ENCODE data around the gene FGF19. TPM values are rescaled to one million over a fixed set of nuclear protein-coding genes. Genes with fewer than 3 reads are reported as not detected.

Gene FGF19
- polyA plus RNA-seq, 2 donors = not detected

DNA sequence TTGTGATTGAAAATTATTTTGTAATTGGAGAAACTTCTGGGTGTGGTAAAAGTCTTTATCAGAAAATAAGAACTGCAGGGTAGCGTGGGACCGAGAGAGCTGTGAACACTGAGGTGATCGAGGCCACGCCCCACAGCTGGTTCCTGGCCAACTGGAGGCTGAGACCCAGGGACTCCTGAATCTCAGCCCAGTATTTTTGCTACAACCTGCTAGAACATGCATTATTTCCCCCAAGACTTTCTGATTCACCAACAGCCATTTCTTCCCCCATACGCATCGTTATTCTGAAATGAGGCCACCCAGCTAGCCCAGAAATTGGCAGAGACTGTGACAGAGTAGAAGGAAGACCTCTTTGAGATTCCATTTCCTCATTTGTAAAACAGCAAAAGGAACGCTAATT lies 3.4 kb upstream of the FGF19 start:
- H3K9me3 ChIP-seq (ENCODE audit: control insufficient read depth in 2 of 2, insufficient read depth in 1 of 2, low read depth in 1 of 2, low read length in 1 of 2) = peaks cover 0 to 2% of the 10 kb centered on the region in 2 donors
- no peak overlapping the region for H3K4me3 ChIP-seq (ENCODE audit: low read depth in 1 of 2, low read length in 2 of 2)
- H3K27ac ChIP-seq (ENCODE audit: low read depth in 2 of 2, low read length in 1 of 2) = no peak overlapping the region
- WGBS, 2 donors = 24 to 28% methylated on average over 7 of the region's 7 CpGs
- peaks cover 5 to 15% of the 10 kb centered on the region in 2 donors for H3K27me3 ChIP-seq (ENCODE audit: control insufficient read depth in 1 of 2, insufficient read depth in 2 of 2, low read length in 2 of 2)
- H3K36me3 ChIP-seq (ENCODE audit: control insufficient read depth in 2 of 2, insufficient read depth in 2 of 2, low read length in 1 of 2) = no peaks in the 10 kb centered on the region
- peaks cover 6 to 9% of the 10 kb centered on the region in 2 donors for H3K4me1 ChIP-seq (ENCODE audit: control insufficient read depth in 2 of 2, insufficient read depth in 2 of 2, low read length in 1 of 2)

DNA sequence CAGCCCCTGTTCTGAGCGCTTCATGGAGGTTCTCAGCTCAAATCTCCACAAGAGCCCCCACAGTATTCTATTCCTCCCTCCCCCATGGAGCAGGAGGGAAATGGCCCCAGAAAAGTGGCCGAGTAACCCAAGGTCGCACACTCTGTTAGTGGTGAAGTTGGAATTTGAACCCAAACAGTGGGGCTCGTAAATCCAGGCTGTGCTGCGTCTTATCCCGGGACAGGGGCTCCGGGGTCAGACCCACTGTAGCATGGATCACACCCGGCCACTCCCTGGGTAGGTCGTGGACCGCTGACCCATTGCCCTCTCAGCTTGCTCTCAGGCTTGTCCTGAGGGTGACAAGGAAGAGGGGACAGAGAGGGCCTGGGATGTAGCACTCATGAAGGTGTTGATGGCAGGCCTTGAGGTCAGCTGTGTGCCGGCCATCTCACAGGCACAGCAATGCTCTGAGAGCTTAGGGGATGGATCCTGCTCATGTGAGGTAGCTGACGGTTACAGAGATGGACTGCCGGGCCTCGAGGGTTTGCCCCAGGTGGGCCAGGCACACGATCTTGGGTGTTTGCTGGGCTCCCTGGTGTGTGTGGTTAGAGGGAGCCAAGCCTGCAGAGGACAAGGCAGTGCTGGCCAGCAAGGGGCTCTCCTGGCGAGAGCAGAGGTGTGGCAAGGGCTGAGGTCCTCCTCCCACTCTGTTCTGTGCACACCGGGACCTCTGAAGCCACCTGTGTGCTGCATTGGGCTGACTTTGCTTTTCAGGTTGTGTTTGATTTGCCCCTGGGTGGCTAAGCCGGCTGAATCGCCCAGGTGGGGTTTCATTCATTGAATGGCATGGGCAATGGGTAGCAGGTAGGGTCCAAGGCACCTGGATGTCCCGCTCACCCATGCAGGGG lies 2.3 kb upstream of the FGF19 start:
- WGBS, 2 donors = 53 to 68% methylated on average over 19 to 20 of the region's 20 CpGs
- Histone ChIP-seq H3K27ac (ENCODE audit: low read depth in 2 of 2, low read length in 1 of 2) (no peak overlapping the region), H3K27me3 (ENCODE audit: control insufficient read depth in 1 of 2, insufficient read depth in 2 of 2, low read length in 2 of 2) (peaks cover 5 to 18% of the 10 kb centered on the region in 2 donors), H3K4me3 (ENCODE audit: low read depth in 1 of 2, low read length in 2 of 2) (no peak overlapping the region), H3K36me3 (ENCODE audit: control insufficient read depth in 2 of 2, insufficient read depth in 2 of 2, low read length in 1 of 2) (no peaks in the 10 kb centered on the region), H3K4me1 (ENCODE audit: control insufficient read depth in 2 of 2, insufficient read depth in 2 of 2, low read length in 1 of 2) (peaks cover 6 to 9% of the 10 kb centered on the region in 2 donors), H3K9me3 (ENCODE audit: control insufficient read depth in 2 of 2, insufficient read depth in 1 of 2, low read depth in 1 of 2, low read length in 1 of 2) (peaks cover 0 to 2% of the 10 kb centered on the region in 2 donors)

DNA sequence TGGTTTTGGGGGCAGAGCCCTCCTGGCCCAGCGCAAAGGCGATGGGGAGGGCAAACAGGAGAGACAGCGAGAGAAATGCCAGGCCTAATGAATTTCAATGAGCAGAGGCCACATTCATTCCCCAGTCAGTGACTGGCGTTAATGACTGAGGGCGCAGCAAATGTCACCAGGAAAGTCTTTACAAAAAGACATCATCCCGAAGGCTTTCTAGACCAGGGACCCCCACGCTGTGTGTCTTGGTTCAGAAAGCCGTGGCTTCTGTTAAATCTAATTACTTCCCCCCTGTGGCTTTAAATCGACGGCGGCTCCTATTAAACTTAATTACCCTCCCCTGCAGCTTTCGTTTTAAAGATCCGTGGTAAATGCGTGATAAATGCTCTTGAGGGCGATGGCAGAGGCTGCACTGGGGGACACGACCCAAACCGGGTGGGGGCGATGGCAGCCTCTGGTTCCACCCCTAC lies 1.6 kb upstream of the FGF19 start:
- Histone ChIP-seq H3K9me3 (ENCODE audit: control insufficient read depth in 2 of 2, insufficient read depth in 1 of 2, low read depth in 1 of 2, low read length in 1 of 2) (peaks cover 0 to 2% of the 10 kb centered on the region in 2 donors), H3K4me1 (ENCODE audit: control insufficient read depth in 2 of 2, insufficient read depth in 2 of 2, low read length in 1 of 2) (peaks cover 9 to 10% of the 10 kb centered on the region in 2 donors), H3K27me3 (ENCODE audit: control insufficient read depth in 1 of 2, insufficient read depth in 2 of 2, low read length in 2 of 2) (peaks cover 5 to 21% of the 10 kb centered on the region in 2 donors), H3K4me3 (ENCODE audit: low read depth in 1 of 2, low read length in 2 of 2) (no peak overlapping the region), H3K27ac (ENCODE audit: low read depth in 2 of 2, low read length in 1 of 2) (no peak overlapping the region), H3K36me3 (ENCODE audit: control insufficient read depth in 2 of 2, insufficient read depth in 2 of 2, low read length in 1 of 2) (no peaks in the 10 kb centered on the region)
- WGBS, 2 donors = 32 to 53% methylated on average over 18 of the region's 18 CpGs

DNA sequence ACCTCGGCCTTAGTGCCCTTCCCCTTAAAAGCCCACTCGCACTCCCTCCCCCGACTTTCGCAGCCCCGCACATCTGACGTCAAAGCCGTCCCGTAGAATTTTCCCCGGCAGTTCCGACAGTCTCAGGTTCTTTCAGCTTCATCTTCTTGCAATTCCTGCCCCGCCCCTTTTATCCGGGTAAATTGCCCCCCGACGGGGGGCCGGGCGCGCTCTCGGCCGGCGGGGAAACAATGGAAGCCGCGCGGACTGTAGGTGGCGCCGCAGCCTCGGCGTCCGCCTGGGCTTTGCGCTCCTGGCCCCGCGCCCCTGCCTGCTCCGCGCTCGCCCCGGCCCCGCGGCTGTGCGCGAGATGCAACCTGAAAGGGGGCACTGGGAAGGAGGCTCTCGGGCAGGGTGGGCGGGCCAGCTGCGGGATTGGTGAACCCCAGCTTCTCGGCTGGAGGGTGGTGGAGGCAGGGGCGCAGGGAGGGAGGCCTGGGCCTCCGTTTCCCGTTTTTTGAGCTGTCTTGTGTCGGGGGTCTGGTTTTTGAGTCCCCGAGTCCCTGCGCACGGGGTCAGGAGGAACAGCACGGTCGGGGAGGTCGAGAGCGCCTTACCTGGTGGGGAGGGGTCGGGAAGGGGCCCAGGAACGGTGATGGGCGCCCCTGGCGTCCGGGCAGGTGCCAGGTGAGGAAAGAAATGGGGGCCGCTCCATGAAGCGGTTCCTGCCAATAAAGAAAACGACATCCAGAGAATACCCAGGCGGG lies 859 bp upstream of the FGF19 start:
- WGBS, 2 donors = 10 to 14% methylated on average over 63 of the region's 63 CpGs
- H3K36me3 ChIP-seq (ENCODE audit: control insufficient read depth in 2 of 2, insufficient read depth in 2 of 2, low read length in 1 of 2) = no peaks in the 10 kb centered on the region
- peaks cover 5 to 21% of the 10 kb centered on the region in 2 donors for H3K27me3 ChIP-seq (ENCODE audit: control insufficient read depth in 1 of 2, insufficient read depth in 2 of 2, low read length in 2 of 2)
- peaks cover 9 to 10% of the 10 kb centered on the region in 2 donors for H3K4me1 ChIP-seq (ENCODE audit: control insufficient read depth in 2 of 2, insufficient read depth in 2 of 2, low read length in 1 of 2)
- peak overlapping the region in 1 of 2 donors; percentile 0 for H3K4me3 ChIP-seq (ENCODE audit: low read depth in 1 of 2, low read length in 2 of 2)
- H3K27ac ChIP-seq (ENCODE audit: low read depth in 2 of 2, low read length in 1 of 2) = no peak overlapping the region
- peaks cover 0 to 2% of the 10 kb centered on the region in 2 donors for H3K9me3 ChIP-seq (ENCODE audit: control insufficient read depth in 2 of 2, insufficient read depth in 1 of 2, low read depth in 1 of 2, low read length in 1 of 2)

GRCh38 chr11:69703453-69703767 lies 412 bp downstream of the FGF19 start:
- H3K4me1 ChIP-seq (ENCODE audit: control insufficient read depth in 2 of 2, insufficient read depth in 2 of 2, low read length in 1 of 2) = peaks cover 9 to 10% of the 10 kb centered on the region in 2 donors
- H3K4me3 ChIP-seq (ENCODE audit: low read depth in 1 of 2, low read length in 2 of 2) = no peak overlapping the region
- 4 to 5% methylated on average over 11 to 34 of the region's 34 CpGs for WGBS, 2 donors

GRCh38 chr11:69702769-69703452 lies 911 bp downstream of the FGF19 start:
- peaks cover 5 to 21% of the 10 kb centered on the region in 2 donors for H3K27me3 ChIP-seq (ENCODE audit: control insufficient read depth in 1 of 2, insufficient read depth in 2 of 2, low read length in 2 of 2)
- 12 to 15% methylated on average over 45 of the region's 45 CpGs for WGBS, 2 donors

More at GRCh38 chr11:69703453-69703767, 412 bp downstream of the FGF19 start:
- no peak overlapping the region for H3K27ac ChIP-seq (ENCODE audit: low read depth in 2 of 2, low read length in 1 of 2)
- peaks cover 0 to 2% of the 10 kb centered on the region in 2 donors for H3K9me3 ChIP-seq (ENCODE audit: control insufficient read depth in 2 of 2, insufficient read depth in 1 of 2, low read depth in 1 of 2, low read length in 1 of 2)
- no peaks in the 10 kb centered on the region for H3K36me3 ChIP-seq (ENCODE audit: control insufficient read depth in 2 of 2, insufficient read depth in 2 of 2, low read length in 1 of 2)
- H3K27me3 ChIP-seq (ENCODE audit: control insufficient read depth in 1 of 2, insufficient read depth in 2 of 2, low read length in 2 of 2) = peaks cover 5 to 21% of the 10 kb centered on the region in 2 donors

DNA sequence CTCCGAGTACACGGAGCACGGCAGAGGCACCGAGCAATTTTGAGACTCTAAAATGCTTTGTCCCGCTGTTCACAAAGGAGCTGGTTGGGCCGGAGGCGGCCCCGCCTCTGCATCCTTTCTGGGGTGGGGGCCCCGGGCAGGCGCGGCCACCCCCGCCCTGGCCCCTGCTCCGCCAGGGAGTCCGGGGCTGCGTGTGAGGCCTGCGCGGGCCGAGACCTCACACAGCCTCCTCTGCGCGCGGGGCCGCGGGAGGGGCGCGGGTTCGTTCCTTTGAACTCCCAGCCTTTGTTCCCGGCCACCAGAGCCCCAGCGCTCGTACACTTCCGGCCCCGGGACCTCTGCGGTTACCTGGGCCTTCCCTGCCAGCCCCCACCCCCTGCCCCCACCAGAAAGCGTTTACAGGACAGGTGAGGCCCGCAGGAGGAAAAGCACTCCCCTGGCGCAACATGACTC lies 1.6 kb downstream of the FGF19 start:
- no peak overlapping the region for H3K27ac ChIP-seq (ENCODE audit: low read depth in 2 of 2, low read length in 1 of 2)
- no peaks in the 10 kb centered on the region for H3K36me3 ChIP-seq (ENCODE audit: control insufficient read depth in 2 of 2, insufficient read depth in 2 of 2, low read length in 1 of 2)
- H3K4me3 ChIP-seq (ENCODE audit: low read depth in 1 of 2, low read length in 2 of 2) = no peak overlapping the region
- peaks cover 9 to 10% of the 10 kb centered on the region in 2 donors for H3K4me1 ChIP-seq (ENCODE audit: control insufficient read depth in 2 of 2, insufficient read depth in 2 of 2, low read length in 1 of 2)
- H3K9me3 ChIP-seq (ENCODE audit: control insufficient read depth in 2 of 2, insufficient read depth in 1 of 2, low read depth in 1 of 2, low read length in 1 of 2) = peaks cover 0 to 2% of the 10 kb centered on the region in 2 donors
- 7 to 10% methylated on average over 33 to 35 of the region's 35 CpGs for WGBS, 2 donors
- peaks cover 5 to 21% of the 10 kb centered on the region in 2 donors for H3K27me3 ChIP-seq (ENCODE audit: control insufficient read depth in 1 of 2, insufficient read depth in 2 of 2, low read length in 2 of 2)

More at GRCh38 chr11:69702769-69703452, 911 bp downstream of the FGF19 start:
- Histone ChIP-seq H3K9me3 (ENCODE audit: control insufficient read depth in 2 of 2, insufficient read depth in 1 of 2, low read depth in 1 of 2, low read length in 1 of 2) (peaks cover 0 to 2% of the 10 kb centered on the region in 2 donors), H3K4me3 (ENCODE audit: low read depth in 1 of 2, low read length in 2 of 2) (no peak overlapping the region), H3K27ac (ENCODE audit: low read depth in 2 of 2, low read length in 1 of 2) (no peak overlapping the region), H3K36me3 (ENCODE audit: control insufficient read depth in 2 of 2, insufficient read depth in 2 of 2, low read length in 1 of 2) (no peaks in the 10 kb centered on the region), H3K4me1 (ENCODE audit: control insufficient read depth in 2 of 2, insufficient read depth in 2 of 2, low read length in 1 of 2) (peaks cover 9 to 10% of the 10 kb centered on the region in 2 donors)

DNA sequence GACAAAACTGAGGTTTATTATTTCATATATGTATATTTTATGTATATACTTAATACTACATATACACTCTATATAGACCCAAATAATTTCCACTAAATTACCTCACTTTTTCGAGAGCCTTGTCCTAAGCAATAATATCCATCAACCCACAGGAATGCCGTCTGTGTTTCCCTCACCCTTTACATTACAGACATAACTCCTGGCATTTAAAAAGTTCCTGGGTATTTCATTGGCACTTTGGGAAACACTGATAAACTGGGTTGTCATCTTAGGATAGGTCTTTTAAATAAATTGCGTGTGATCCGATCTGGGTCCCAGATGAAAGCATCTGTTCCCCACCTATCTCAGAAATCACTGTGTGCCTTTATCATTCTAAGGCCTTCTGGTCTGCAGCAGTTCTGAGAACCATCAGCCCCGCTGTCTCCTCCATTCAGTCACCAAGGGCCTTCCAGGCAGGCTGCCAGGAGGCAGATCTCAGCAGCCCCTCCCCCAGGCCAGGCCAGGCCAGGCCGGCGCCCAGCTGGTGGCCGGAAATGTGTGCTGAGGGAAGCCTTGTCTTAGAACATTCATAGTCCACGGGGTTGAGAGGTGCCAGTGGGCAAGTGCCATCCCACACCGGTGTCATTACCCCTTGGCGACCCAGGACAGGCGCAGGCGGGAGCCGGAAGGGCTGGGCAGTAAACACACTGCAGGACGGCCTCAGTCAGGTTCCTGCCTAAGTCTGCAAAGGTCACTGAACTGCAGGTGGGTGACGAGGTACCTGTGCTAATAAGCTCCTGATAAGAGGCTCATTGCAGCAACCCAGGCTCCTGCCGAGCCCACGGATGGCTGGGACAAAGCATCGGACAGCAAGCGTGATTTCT lies 3.3 kb downstream of the FGF19 start:
- no peaks in the 10 kb centered on the region for H3K36me3 ChIP-seq (ENCODE audit: control insufficient read depth in 2 of 2, insufficient read depth in 2 of 2, low read length in 1 of 2)
- peaks cover 5 to 21% of the 10 kb centered on the region in 2 donors for H3K27me3 ChIP-seq (ENCODE audit: control insufficient read depth in 1 of 2, insufficient read depth in 2 of 2, low read length in 2 of 2)
- peaks cover 0 to 2% of the 10 kb centered on the region in 2 donors for H3K9me3 ChIP-seq (ENCODE audit: control insufficient read depth in 2 of 2, insufficient read depth in 1 of 2, low read depth in 1 of 2, low read length in 1 of 2)
- no peak overlapping the region for H3K4me3 ChIP-seq (ENCODE audit: low read depth in 1 of 2, low read length in 2 of 2)
- no peak overlapping the region for H3K27ac ChIP-seq (ENCODE audit: low read depth in 2 of 2, low read length in 1 of 2)
- 44 to 53% methylated on average over 20 of the region's 20 CpGs for WGBS, 2 donors
- H3K4me1 ChIP-seq (ENCODE audit: control insufficient read depth in 2 of 2, insufficient read depth in 2 of 2, low read length in 1 of 2) = peaks cover 9 to 10% of the 10 kb centered on the region in 2 donors

All from esophagus (tissue), 2 donors.